Measurements from ENCODE around the gene TADA2B. TPM values are rescaled to one million over a fixed set of nuclear protein-coding genes. Genes with fewer than 3 reads are reported as not detected.

TADA2B gene
- total RNA-seq, 2 donors from 2014 or later: 24.0 to 27.2 TPM

Other genes starting within 250 kb of the TADA2B start
- 10 to 100 TPM; 43.2 to 46.6 TPM for gene TBC1D14, start 133.5 kb upstream of the TADA2B start, total RNA-seq
- 10 to 100 TPM; 45.9 to 50.9 TPM for gene GRPEL1, start 24.7 kb downstream of the TADA2B start, total RNA-seq
- gene SORCS2, start 149.2 kb downstream of the TADA2B start, total RNA-seq: under 1 TPM; 0.54 to 0.74 TPM